ENCODE results near the gene ME3. TPM values are rescaled to one million over a fixed set of nuclear protein-coding genes. Genes with fewer than 3 reads are reported as not detected.

Gene ME3
- total RNA-seq, 4 donors from 2014 or later = 11.0 to 47.8 (median 44.1) TPM

GRCh38 chr11:86416494-86416893 is 255.9 kb downstream of the ME3 start:
- no peaks in the 10 kb centered on the region for H3K4me1 ChIP-seq

DNA sequence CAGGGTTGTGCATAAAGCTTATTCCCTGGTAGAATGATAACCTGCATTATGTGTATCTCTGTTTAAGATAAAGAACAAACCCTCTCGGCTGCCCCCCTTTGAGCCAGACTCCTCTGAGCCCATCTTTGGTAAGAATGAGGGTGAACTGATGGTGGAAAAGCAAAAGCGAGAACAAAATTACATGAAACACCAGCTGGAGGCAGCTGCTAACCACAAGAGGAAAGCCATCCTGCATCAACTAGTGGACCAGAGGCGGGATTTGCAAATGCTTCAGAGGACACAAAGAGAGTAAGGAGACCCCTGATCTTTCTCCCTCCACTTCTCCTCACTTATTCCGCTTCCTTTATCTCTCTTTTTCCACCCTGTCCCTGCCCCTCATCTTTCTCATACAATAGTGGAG is 257.4 kb downstream of the ME3 start:
- H3K27ac ChIP-seq = no peak overlapping the region
- H3K4me1 ChIP-seq = no peaks in the 10 kb centered on the region
- H3K27me3 ChIP-seq = no peaks in the 10 kb centered on the region
- H3K36me3 ChIP-seq = peaks cover 0 to 14% of the 10 kb centered on the region in 2 donors
- no peak overlapping the region for H3K4me3 ChIP-seq
- ATAC-seq = no peak
- WGBS, 2 donors (ENCODE audit: low coverage in 1 of 2) = 75 to 79% methylated on average over 2 to 4 of the region's 4 CpGs
- TF ChIP-seq POLR2AphosphoS5 (IDR thresholded peaks at IDR 0.05) (no peak), EP300 (IDR thresholded peaks at IDR 0.05) (no peak), POLR2A (IDR thresholded peaks at IDR 0.05) (no peak)
- TF ChIP-seq, protein P1, sequence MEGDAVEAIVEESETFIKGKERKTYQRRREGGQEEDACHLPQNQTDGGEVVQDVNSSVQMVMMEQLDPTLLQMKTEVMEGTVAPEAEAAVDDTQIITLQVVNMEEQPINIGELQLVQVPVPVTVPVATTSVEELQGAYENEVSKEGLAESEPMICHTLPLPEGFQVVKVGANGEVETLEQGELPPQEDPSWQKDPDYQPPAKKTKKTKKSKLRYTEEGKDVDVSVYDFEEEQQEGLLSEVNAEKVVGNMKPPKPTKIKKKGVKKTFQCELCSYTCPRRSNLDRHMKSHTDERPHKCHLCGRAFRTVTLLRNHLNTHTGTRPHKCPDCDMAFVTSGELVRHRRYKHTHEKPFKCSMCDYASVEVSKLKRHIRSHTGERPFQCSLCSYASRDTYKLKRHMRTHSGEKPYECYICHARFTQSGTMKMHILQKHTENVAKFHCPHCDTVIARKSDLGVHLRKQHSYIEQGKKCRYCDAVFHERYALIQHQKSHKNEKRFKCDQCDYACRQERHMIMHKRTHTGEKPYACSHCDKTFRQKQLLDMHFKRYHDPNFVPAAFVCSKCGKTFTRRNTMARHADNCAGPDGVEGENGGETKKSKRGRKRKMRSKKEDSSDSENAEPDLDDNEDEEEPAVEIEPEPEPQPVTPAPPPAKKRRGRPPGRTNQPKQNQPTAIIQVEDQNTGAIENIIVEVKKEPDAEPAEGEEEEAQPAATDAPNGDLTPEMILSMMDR (IDR thresholded peaks at IDR 0.05) = no peak
- H3K9me3 ChIP-seq = no peaks in the 10 kb centered on the region

More at GRCh38 chr11:86416494-86416893, 255.9 kb downstream of the ME3 start:
- no peak overlapping the region for H3K4me3 ChIP-seq
- no peaks in the 10 kb centered on the region for H3K9me3 ChIP-seq
- no peak for ATAC-seq
- no peak overlapping the region for H3K27ac ChIP-seq
- 88 to 100% methylated on average over 1 of the region's 1 CpG for WGBS, 2 donors (ENCODE audit: low coverage in 1 of 2)
- H3K36me3 ChIP-seq = peaks cover 0 to 9% of the 10 kb centered on the region in 2 donors
- TF ChIP-seq POLR2AphosphoS5 (IDR thresholded peaks at IDR 0.05) (no peak), EP300 (IDR thresholded peaks at IDR 0.05) (no peak), POLR2A (IDR thresholded peaks at IDR 0.05) (no peak)
- TF ChIP-seq, protein P1 (IDR thresholded peaks at IDR 0.05) = no peak
- no peaks in the 10 kb centered on the region for H3K27me3 ChIP-seq

DNA sequence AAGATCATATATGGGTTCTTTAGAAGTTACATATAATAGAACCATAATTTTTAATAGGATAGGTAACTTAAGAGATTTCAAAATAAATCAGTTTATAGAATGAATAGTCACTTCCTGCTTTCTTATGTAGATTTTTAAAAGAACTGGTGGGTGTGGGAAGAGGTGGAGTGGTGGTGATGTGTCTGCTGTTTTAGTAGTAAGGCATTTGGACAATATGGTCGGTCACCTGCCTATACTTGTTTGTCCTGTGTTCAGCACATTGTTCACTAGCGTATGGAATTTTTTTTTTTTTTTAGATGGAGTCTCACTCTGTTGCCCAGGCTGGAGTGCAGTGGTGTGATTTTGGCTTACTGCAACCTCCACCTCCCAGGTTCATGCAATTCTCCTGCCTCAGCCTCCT is 258.4 kb downstream of the ME3 start:
- H3K36me3 ChIP-seq = peaks cover 0 to 21% of the 10 kb centered on the region in 2 donors
- H3K9me3 ChIP-seq = no peaks in the 10 kb centered on the region
- no peak for TF ChIP-seq POLR2AphosphoS5 (IDR thresholded peaks at IDR 0.05)
- TF ChIP-seq, protein P1 (IDR thresholded peaks at IDR 0.05) = no peak
- no peak for TF ChIP-seq EP300 (IDR thresholded peaks at IDR 0.05)
- no peak for TF ChIP-seq POLR2A (IDR thresholded peaks at IDR 0.05)
- H3K4me1 ChIP-seq = no peaks in the 10 kb centered on the region
- no peak for ATAC-seq
- 93 to 100% methylated on average over 2 of the region's 2 CpGs for WGBS, 2 donors (ENCODE audit: low coverage in 1 of 2)
- no peaks in the 10 kb centered on the region for H3K27me3 ChIP-seq
- no peak overlapping the region for H3K4me3 ChIP-seq
- H3K27ac ChIP-seq = no peak overlapping the region

DNA sequence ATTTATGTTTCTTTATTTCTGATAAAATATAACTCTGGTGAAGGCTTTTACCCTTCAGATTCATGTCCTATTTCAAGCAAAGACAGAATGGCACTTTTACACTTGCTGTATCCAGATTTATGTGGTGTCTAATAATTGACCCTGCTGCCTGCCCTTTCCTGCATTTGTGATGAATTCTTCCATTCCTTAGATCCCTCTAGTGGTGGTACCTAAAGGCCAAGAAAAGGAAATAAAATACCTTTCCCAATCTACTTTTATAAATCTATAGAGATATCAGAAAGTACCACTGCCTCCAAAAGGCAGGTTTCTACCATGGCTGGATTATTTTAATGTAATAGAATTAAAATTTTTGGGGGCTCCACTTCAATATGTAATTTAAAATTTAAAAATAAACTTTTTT is 263.6 kb downstream of the ME3 start:
- Histone ChIP-seq H3K36me3 (peaks cover 0 to 21% of the 10 kb centered on the region in 2 donors), H3K27ac (no peak overlapping the region), H3K4me3 (no peak overlapping the region), H3K27me3 (no peaks in the 10 kb centered on the region), H3K9me3 (no peaks in the 10 kb centered on the region), H3K4me1 (no peaks in the 10 kb centered on the region)
- ATAC-seq = no peak
- TF ChIP-seq, protein P1 (IDR thresholded peaks at IDR 0.05) = no peak

DNA sequence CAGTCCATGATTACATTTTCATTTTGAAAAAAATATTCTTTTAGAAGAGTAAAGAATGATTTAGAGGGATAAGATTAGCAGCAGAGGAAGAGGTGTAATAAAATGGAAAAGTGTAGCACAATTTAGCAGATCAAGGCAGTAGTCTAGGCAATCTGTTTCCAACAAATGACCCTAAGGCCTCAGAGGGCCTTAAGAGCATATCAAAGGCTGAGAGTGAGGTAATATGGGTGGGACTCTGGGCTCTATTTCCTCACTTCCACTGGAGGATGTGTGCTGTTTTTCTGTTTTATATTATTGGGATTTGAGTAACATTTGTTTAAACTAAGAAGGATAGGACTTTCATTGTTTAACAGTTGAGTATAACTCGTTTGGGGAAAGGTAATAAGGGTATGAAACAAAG is 269.0 kb downstream of the ME3 start:
- Histone ChIP-seq H3K9me3 (no peaks in the 10 kb centered on the region), H3K27ac (no peak overlapping the region), H3K4me1 (no peaks in the 10 kb centered on the region), H3K27me3 (no peaks in the 10 kb centered on the region), H3K4me3 (no peak overlapping the region), H3K36me3 (no peaks in the 10 kb centered on the region)
- no peak for ATAC-seq
- WGBS, 2 donors (ENCODE audit: low coverage in 1 of 2) = 46 to 88% methylated on average over 1 of the region's 1 CpG
- TF ChIP-seq POLR2A (IDR thresholded peaks at IDR 0.05) = no peak
- TF ChIP-seq, protein P1 (IDR thresholded peaks at IDR 0.05) = no peak
- TF ChIP-seq EP300 (IDR thresholded peaks at IDR 0.05) = no peak
- no peak for TF ChIP-seq POLR2AphosphoS5 (IDR thresholded peaks at IDR 0.05)

All from gastroesophageal sphincter (tissue), 4 donors.